ENCODE data around the gene USP9X. TPM values are rescaled to one million over a fixed set of nuclear protein-coding genes. Genes with fewer than 3 reads are reported as not detected.
A peak's percentile ranks its signal among the peaks of the same experiment; 100 is the strongest.
"Not testable (repeated sequence)": the region's sequence is repeated elsewhere in the genome, so short reads cannot be mapped to it uniquely, and the experiment has no call there.

Gene USP9X
- polyA plus RNA-seq, 1 donor from 2014 or later: 20.6 TPM

DNA sequence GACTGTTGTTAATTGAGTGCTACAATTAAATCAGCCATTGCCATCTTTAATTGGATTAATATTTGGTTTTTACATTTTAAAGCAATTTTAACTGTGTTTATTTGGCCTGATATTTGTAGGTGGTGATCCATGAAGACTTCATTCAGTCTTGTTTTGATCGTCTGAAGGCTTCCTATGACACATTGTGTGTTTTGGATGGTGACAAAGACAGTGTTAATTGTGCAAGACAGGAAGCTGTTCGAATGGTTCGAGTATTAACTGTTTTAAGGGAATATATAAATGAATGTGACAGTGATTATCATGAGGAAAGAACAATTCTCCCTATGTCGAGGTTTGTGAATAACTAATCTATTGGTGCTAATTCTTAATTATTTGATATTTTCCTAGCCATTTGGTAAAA is 82.6 kb downstream of the USP9X start:
- Mint-ChIP-seq H3K27me3 (no peaks in the 10 kb centered on the region), H3K9me3 (no peaks in the 10 kb centered on the region), H3K27ac (peak overlapping the region in 1 of 3 donors; percentile 12), H3K4me1 (peaks cover 0 to 4% (median 2%) of the 10 kb centered on the region in 3 donors), H3K4me3 (no peak overlapping the region), H3K36me3 (peaks cover 17% of the 10 kb centered on the region)

GRCh38 chrX:41176263-41176662 is 91.0 kb downstream of the USP9X start:
- Mint-ChIP-seq H3K36me3 (no peaks in the 10 kb centered on the region), H3K27me3 (no peaks in the 10 kb centered on the region), H3K9me3 (no peaks in the 10 kb centered on the region), H3K4me1 (peaks cover 15 to 42% (median 23%) of the 10 kb centered on the region in 3 donors), H3K27ac (no peak overlapping the region), H3K4me3 (no peak overlapping the region)

GRCh38 chrX:41177297-41177696 is 92.1 kb downstream of the USP9X start:
- Mint-ChIP-seq H3K36me3 (no peaks in the 10 kb centered on the region), H3K9me3 (no peaks in the 10 kb centered on the region), H3K4me1 (peaks cover 16 to 43% (median 23%) of the 10 kb centered on the region in 3 donors), H3K27ac (no peak overlapping the region), H3K27me3 (no peaks in the 10 kb centered on the region), H3K4me3 (no peak overlapping the region)

DNA sequence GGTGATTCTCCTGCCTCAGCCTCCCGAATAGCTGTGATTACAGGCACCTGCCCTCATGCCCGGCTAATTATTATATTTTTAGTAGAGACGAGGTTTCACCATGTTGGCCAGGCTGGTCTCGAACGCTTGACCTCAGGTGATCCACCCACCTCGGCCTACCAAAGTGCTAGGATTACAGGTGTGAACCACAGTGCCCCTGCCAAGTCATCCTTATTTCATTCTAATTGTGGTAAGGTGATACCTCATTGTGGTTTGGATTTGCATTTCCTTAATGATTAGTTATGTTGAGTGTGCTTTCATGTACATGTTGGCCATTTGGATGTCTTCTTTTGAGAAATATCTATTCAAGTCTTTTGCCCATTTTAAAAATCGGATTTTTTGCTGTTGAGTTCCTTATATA is 93.0 kb downstream of the USP9X start:
- H3K36me3 Mint-ChIP-seq: no peaks in the 10 kb centered on the region
- H3K4me1 Mint-ChIP-seq: peaks cover 17 to 41% (median 23%) of the 10 kb centered on the region in 3 donors
- no peak overlapping the region for H3K27ac Mint-ChIP-seq

DNA sequence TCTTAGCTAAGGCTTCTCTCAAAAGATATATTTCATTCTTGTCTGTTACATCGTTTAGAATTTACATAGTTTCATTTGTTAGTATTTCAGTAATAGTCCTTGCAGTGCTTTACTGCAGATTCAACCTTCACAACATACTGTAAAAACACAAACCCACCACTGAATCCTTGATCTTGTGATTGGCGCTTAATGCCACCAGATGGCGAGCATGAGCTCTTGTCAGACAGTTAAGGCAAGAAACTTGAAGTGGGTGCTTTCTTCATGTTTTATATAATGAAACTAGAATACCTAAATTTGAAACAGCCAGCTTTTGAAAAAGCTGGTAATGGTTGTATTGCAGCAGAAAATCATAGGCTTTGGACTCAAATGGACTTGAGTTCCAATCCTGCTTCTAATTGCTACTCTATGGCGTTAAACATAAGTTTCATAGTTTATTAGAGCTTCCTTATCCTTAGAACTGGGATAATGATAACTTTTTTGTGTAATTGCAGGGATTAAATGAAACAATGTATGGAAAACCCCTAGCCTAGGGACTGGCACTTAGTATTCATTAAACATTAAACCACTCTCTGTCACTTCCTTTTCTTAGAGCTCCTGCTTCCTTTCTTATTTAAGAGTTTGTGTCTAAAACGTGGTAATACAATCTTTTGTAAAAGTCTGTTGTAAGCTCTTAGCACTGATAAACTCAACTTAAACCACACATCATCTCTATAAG is 95.1 kb downstream of the USP9X start:
- Mint-ChIP-seq H3K36me3 (peaks cover 8% of the 10 kb centered on the region), H3K4me3 (peak overlapping the region in 2 of 4 donors; percentile 7 to 14), H3K9me3 (no peaks in the 10 kb centered on the region), H3K27ac (peak overlapping the region in 2 of 3 donors; percentile 54 to 67), H3K4me1 (peaks cover 21 to 50% (median 37%) of the 10 kb centered on the region in 3 donors), H3K27me3 (no peaks in the 10 kb centered on the region)

More for the DNA sequence above, 93.0 kb downstream of the USP9X start:
- no peaks in the 10 kb centered on the region for H3K27me3 Mint-ChIP-seq
- no peaks in the 10 kb centered on the region for H3K9me3 Mint-ChIP-seq
- no peak overlapping the region for H3K4me3 Mint-ChIP-seq

GRCh38 chrX:41184312-41184711 is 99.1 kb downstream of the USP9X start:
- Mint-ChIP-seq H3K36me3 (peaks cover 12% of the 10 kb centered on the region), H3K27ac (no peak overlapping the region), H3K4me1 (peaks cover 16 to 28% (median 25%) of the 10 kb centered on the region in 3 donors), H3K4me3 (no peak overlapping the region), H3K27me3 (no peaks in the 10 kb centered on the region), H3K9me3 (no peaks in the 10 kb centered on the region)

DNA sequence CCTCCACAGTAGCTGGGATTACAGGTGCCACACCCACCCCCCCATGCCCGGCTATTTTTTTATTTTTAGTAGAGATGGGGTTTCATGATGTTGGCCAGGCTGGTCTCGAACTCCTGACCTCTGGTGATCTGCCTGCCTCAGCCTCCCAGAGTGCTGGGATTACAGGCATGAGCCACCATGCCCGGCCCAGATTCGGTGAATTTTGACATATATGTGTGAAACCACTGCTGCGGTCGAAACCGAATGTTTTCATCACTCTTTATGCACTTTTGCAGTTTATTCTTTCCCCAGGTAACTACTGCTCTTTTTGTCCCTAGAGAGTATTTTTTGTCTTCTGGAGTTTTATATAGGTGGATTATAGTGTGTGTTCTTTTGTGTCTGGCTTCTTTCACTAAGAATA is 101.7 kb downstream of the USP9X start:
- H3K27me3 Mint-ChIP-seq, H3K9me3 Mint-ChIP-seq, H3K27ac Mint-ChIP-seq, H3K4me3 Mint-ChIP-seq: not testable (repeated sequence)
- Mint-ChIP-seq H3K36me3 (peaks cover 16% of the 10 kb centered on the region), H3K4me1 (peaks cover 5 to 17% (median 13%) of the 10 kb centered on the region in 3 donors)

GRCh38 chrX:41189156-41189555 is 103.9 kb downstream of the USP9X start:
- no peak overlapping the region for H3K27ac Mint-ChIP-seq
- H3K27me3 Mint-ChIP-seq: no peaks in the 10 kb centered on the region
- H3K4me1 Mint-ChIP-seq: peaks cover 3 to 10% (median 4%) of the 10 kb centered on the region in 3 donors
- peaks cover 18% of the 10 kb centered on the region for H3K36me3 Mint-ChIP-seq
- H3K4me3 Mint-ChIP-seq: no peak overlapping the region
- H3K9me3 Mint-ChIP-seq: no peaks in the 10 kb centered on the region

DNA sequence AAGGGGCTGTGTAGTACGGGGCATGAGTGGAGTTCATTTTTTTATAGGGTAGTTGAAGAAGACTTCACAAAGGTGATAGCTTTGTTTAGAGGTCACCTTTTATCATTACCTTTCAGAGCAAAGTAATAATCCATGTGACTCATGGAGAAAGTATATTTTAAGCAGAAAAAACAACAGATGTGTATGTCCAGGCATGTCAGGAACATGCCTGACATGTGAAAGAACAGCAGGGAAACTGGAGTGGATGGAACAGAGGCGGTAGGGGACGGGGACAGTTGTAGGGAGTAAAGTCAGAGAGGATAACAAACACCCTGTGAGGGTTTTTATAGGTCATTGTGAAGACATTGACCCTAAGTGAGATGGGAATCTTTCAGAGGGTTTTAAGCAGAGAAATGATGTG is 107.6 kb downstream of the USP9X start:
- Mint-ChIP-seq H3K4me3 (no peak overlapping the region), H3K36me3 (peaks cover 13% of the 10 kb centered on the region)

GRCh38 chrX:41198410-41198809 is 113.2 kb downstream of the USP9X start:
- Mint-ChIP-seq H3K4me1 (no peaks in the 10 kb centered on the region), H3K9me3 (no peaks in the 10 kb centered on the region), H3K4me3 (no peak overlapping the region), H3K36me3 (peaks cover 11% of the 10 kb centered on the region), H3K27ac (no peak overlapping the region), H3K27me3 (no peaks in the 10 kb centered on the region)

More for the DNA sequence above, 107.6 kb downstream of the USP9X start:
- no peaks in the 10 kb centered on the region for H3K9me3 Mint-ChIP-seq
- H3K27ac Mint-ChIP-seq: peak overlapping the region in 2 of 3 donors; percentile 12 to 64
- H3K27me3 Mint-ChIP-seq: no peaks in the 10 kb centered on the region
- peaks cover 0 to 3% (median 0%) of the 10 kb centered on the region in 3 donors for H3K4me1 Mint-ChIP-seq

- Mint-ChIP-seq H3K27me3 (no peaks in the 10 kb centered on the region), H3K9me3 (peaks cover 0 to 5% (median 2%) of the 10 kb centered on the region in 3 donors), H3K27ac (no peak overlapping the region), H3K4me3 (no peak overlapping the region), H3K4me1 (no peaks in the 10 kb centered on the region), H3K36me3 (peaks cover 26% of the 10 kb centered on the region)
These were observed 115.5 kb downstream of the USP9X start for GRCh38 chrX:41200785-41201184.

- Mint-ChIP-seq H3K36me3 (peaks cover 47% of the 10 kb centered on the region), H3K4me1 (no peaks in the 10 kb centered on the region), H3K27ac (no peak overlapping the region), H3K4me3 (peak overlapping the region in 1 of 4 donors; percentile 32), H3K9me3 (peaks cover 9 to 20% (median 16%) of the 10 kb centered on the region in 3 donors), H3K27me3 (no peaks in the 10 kb centered on the region)
These were observed 124.6 kb downstream of the USP9X start for GRCh38 chrX:41209853-41210252.

- Mint-ChIP-seq H3K27me3 (no peaks in the 10 kb centered on the region), H3K36me3 (peaks cover 25% of the 10 kb centered on the region), H3K4me3 (no peak overlapping the region), H3K27ac (no peak overlapping the region), H3K4me1 (no peaks in the 10 kb centered on the region), H3K9me3 (no peaks in the 10 kb centered on the region)
These were observed 139.4 kb downstream of the USP9X start for GRCh38 chrX:41224605-41225004.

- Mint-ChIP-seq H3K4me1 (peaks cover 5 to 29% (median 21%) of the 10 kb centered on the region in 3 donors), H3K27me3 (no peaks in the 10 kb centered on the region), H3K9me3 (no peaks in the 10 kb centered on the region), H3K27ac (no peak overlapping the region), H3K36me3 (peaks cover 23% of the 10 kb centered on the region), H3K4me3 (no peak overlapping the region)
These were observed 148.7 kb downstream of the USP9X start for GRCh38 chrX:41233988-41234387.

GRCh38 chrX:41234471-41234870 is 149.2 kb downstream of the USP9X start:
- Mint-ChIP-seq H3K36me3 (peaks cover 20% of the 10 kb centered on the region), H3K4me1 (peaks cover 5 to 29% (median 21%) of the 10 kb centered on the region in 3 donors)
- not testable (repeated sequence) for H3K27ac Mint-ChIP-seq, H3K27me3 Mint-ChIP-seq, H3K9me3 Mint-ChIP-seq, H3K4me3 Mint-ChIP-seq

- Mint-ChIP-seq H3K4me1 (peaks cover 5 to 29% (median 21%) of the 10 kb centered on the region in 3 donors), H3K27me3 (no peaks in the 10 kb centered on the region), H3K9me3 (no peaks in the 10 kb centered on the region), H3K27ac (peak overlapping the region in 1 of 3 donors; percentile 26), H3K4me3 (no peak overlapping the region), H3K36me3 (peaks cover 19% of the 10 kb centered on the region)
These were observed 149.7 kb downstream of the USP9X start for GRCh38 chrX:41234962-41235361.
